ENCODE measurements around the gene CCR5. TPM values are rescaled to one million over a fixed set of nuclear protein-coding genes. Genes with fewer than 3 reads are reported as not detected.
"Not testable (repeated sequence)": the region's sequence is repeated elsewhere in the genome, so short reads cannot be mapped to it uniquely, and the experiment has no call there.

Gene CCR5
- total RNA-seq, 1 donor from 2014 or later = 0.62 TPM

GRCh38 chr3:46378426-46378942 is 7.7 kb downstream of the CCR5 start:
- peak; percentile 58 for ATAC-seq
- intact Hi-C loops (cut with micrococcal nuclease) = no loop called here
- DNase-seq = peak; percentile 76

GRCh38 chr3:46380471-46381221 is 9.9 kb downstream of the CCR5 start:
- intact Hi-C loops (cut with micrococcal nuclease) = no loop called here
- no peak for DNase-seq
- ATAC-seq = no peak

DNA sequence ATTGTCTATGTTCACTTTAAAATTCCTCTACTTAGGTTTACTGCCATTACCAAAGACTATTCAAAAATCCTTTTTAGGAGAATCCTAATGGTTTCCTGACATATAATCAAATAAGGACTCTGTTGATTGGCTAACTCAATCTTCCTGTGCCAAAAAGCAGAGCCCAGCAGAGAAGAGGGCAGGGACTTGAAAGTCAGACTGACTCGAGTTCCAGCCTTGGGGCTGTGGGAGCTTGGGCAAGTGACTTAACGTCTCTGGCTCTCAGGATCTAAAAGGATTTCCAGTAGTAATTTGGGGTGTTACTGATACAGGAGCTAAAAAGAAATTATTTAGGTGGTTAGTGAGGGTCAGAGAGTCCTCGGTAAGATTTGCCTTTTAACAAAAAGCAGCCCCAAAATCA is 10.9 kb downstream of the CCR5 start:
- intact Hi-C loops (cut with micrococcal nuclease) = no loop called here
- DNase-seq (no peak), ATAC-seq (no peak)

GRCh38 chr3:46383211-46383950 is 12.6 kb downstream of the CCR5 start:
- DNase-seq (no peak), ATAC-seq (peak; percentile 25)
- intact Hi-C loops (cut with micrococcal nuclease) = no loop called here

GRCh38 chr3:46383951-46384330 is 13.2 kb downstream of the CCR5 start:
- DNase-seq = no peak
- no peak for ATAC-seq
- intact Hi-C loops (cut with micrococcal nuclease) = no loop called here

GRCh38 chr3:46386205-46386604 is 15.5 kb downstream of the CCR5 start:
- intact Hi-C loops (cut with micrococcal nuclease) = no loop called here
- ATAC-seq = no peak

GRCh38 chr3:46388847-46389246 is 18.1 kb downstream of the CCR5 start:
- intact Hi-C loops (cut with micrococcal nuclease); DNase-seq; ATAC-seq: not testable (repeated sequence)

More at GRCh38 chr3:46386205-46386604, 15.5 kb downstream of the CCR5 start:
- DNase-seq = no peak

GRCh38 chr3:46389306-46389705 is 18.6 kb downstream of the CCR5 start:
- ATAC-seq (no peak), DNase-seq (no peak)
- intact Hi-C loops (cut with micrococcal nuclease) = no loop called here

GRCh38 chr3:46391526-46391925 is 20.8 kb downstream of the CCR5 start:
- ATAC-seq; intact Hi-C loops (cut with micrococcal nuclease); DNase-seq: not testable (repeated sequence)

GRCh38 chr3:46393011-46393410 is 22.3 kb downstream of the CCR5 start:
- intact Hi-C loops (cut with micrococcal nuclease) = no loop called here
- DNase-seq = no peak

GRCh38 chr3:46393554-46394434 is 23.0 kb downstream of the CCR5 start:
- intact Hi-C loops (cut with micrococcal nuclease) = no loop called here
- ATAC-seq = peak; percentile 74
- DNase-seq = no peak

More at GRCh38 chr3:46393011-46393410, 22.3 kb downstream of the CCR5 start:
- no peak for ATAC-seq

DNA sequence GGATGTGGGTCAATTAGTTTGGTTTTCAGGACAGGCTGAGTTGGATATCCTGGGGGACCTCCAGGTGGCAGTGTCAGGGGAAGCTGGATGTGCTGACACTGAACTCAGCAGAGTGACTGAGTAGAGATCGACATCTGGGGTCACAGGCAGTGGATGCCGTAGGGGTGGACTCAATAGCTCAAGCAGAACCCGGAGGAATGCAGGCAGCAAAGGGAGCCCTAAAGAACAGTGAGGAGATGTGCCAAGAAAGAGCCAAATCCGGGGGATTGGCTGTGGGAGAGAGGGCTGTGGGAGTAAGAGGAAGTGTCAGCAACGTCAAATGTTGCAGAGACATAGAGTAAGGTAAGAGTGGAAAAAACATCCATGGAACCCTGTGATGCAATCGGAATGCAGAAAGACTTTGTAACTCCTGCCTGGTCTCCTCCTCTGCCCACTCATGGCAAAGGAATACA is 24.5 kb downstream of the CCR5 start:
- no peak for DNase-seq
- ATAC-seq = no peak
- intact Hi-C loops (cut with micrococcal nuclease) = no loop called here

DNA sequence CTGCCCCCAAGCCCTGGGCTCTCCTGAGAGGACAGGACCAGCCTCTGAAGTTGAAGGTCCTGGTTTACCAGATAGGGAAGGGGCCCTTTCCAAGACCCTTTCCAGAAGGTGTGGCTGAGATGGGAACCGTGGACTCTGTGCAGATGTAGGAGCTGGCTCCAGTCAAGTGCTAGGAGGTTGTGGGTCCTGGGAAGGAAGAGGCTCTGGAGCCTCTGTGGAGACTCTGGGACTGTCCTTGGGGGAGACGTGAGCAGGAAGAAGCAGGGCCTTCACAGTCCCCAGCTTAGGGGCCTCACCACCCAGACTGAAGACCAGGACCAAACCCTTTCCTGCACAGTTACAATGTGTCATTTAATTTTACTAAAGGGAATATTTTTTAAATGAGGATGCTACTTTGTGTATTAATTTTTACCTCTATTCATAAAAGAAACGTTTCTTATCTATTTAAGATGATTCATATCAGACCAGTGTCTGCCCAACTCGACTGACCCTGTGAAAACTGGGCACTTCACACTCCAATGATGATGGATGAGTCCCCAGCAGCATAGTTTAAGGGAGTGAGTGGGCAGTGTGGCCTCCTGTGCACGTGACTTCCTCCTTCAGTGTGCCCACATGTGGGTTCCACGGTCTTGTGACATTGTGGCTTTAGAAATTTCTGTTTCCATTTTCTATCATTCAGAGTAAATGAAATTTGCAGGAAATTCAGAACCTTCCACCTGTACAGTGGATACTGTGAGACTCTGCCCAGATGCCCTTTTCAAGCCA is 25.2 kb downstream of the CCR5 start:
- ATAC-seq = no peak
- no peak for DNase-seq
- intact Hi-C loops (cut with micrococcal nuclease) = no loop called here

DNA sequence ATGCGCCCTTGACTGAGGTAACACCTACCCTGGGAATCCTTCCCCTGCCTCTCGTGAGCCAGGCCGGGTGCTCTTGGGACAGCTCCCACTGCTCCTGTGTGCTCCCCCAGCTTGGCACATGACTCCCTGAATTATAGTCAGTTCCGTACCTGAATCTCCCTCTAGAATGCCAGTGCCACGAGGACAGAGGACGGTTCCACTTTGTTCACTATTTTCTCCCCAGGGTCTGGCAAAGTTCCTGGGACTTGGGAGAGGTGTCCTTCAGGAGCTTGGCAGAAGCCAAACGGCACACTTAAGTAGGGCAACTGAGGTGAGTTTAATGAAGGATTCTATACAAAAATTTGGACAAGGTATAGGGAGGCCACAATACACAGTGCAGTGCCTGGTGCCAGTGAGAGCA is 26.4 kb downstream of the CCR5 start:
- intact Hi-C loops (cut with micrococcal nuclease) = no loop called here
- ATAC-seq = peak; percentile 24
- DNase-seq = no peak

- no peak for DNase-seq
- intact Hi-C loops (cut with micrococcal nuclease) = no loop called here
- no peak for ATAC-seq
Observed at GRCh38 chr3:46398186-46398955, 27.6 kb downstream of the CCR5 start.

DNA sequence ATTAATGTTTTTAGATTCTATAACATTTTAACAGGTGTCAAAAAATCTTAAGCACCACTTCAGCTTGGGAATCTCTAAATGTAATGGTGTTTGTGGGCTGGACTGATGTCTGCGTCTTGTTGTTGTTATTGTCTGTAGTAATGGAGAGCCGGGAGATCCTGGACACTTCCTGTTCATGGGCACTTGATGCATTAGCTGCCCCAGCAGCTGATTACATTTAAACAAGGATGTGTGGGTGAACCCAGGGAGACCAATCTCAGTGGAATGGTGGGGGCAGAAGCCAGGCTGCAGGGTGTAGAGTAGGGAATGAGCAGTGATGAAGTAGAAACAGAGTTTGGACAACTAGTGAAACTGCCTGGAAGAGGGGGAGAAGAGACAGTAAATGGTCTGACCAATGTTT is 28.4 kb downstream of the CCR5 start:
- intact Hi-C loops (cut with micrococcal nuclease) = no loop called here
- ATAC-seq (no peak), DNase-seq (no peak)

GRCh38 chr3:46399557-46399956 is 28.8 kb downstream of the CCR5 start:
- intact Hi-C loops (cut with micrococcal nuclease) = no loop called here
- DNase-seq (no peak), ATAC-seq (no peak)

Data from left ventricle myocardium superior (tissue), 1 donor.